ENCODE results near the gene PPP1R12B. TPM values are rescaled to one million over a fixed set of nuclear protein-coding genes. Genes with fewer than 3 reads are reported as not detected.
"Not testable (repeated sequence)": the region's sequence is repeated elsewhere in the genome, so short reads cannot be mapped to it uniquely, and the experiment has no call there.

The PPP1R12B gene
- total RNA-seq, 1 experiment from 2014 or later, result 13.1 TPM

DNA sequence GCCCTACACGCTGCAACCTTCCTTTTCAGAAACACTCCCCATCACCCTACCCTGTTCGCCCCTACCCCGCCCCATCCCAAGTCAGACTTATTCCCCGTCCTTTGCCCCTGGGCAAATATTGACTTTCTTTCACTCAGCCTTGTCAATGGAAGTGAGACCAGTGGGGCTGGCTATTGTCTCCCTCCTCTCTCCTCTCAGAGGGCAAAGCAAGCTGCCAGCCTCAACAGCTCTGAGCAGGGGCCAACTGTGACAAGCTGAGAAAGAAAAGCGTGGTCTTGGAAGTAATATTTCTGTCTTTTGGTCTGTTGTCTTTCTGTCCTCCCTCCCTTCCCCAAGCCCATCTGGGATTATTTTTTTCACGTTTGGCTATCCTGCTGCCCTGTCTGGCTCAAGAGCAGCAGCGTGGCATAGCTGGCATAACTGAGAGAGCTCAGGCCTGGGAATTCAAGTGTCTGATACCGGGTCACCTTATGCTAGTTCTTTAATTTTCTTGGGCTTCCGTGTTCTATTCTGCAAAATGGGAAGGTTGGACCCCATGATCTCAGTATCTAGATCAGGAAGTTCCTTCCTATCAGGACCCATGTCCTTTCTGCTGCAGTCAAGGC is 290.3 kb downstream of the PPP1R12B start:
- intact Hi-C loops (cut with micrococcal nuclease; ENCODE audit: unreplicated experiment), result loop anchor here (2.0 kb wide), 1 partner anchor 68 kb away; no protein-coding TSS in a partner anchor
- POLR2A ChIA-PET; in situ Hi-C loops (cut with HindIII; ENCODE audit: low pct_unique_long_range_greater_than_20kb, low sequenced_read_pairs); ATAC-seq; H3K4me1 ChIP-seq (ENCODE audit: control insufficient read depth, insufficient read depth, low read length); H3K36me3 ChIP-seq (ENCODE audit: control insufficient read depth, insufficient read depth, low read length); H3K9me3 ChIP-seq (ENCODE audit: control insufficient read depth, insufficient read depth, low read depth, low read length); H3K27ac ChIP-seq (ENCODE audit: low read length); H3K4me3 ChIP-seq (ENCODE audit: low read depth in 2 of 2, low read length in 2 of 2); CTCF ChIA-PET; H3K27me3 ChIP-seq (ENCODE audit: control insufficient read depth, insufficient read depth, low read length); DNase-seq (ENCODE audit: low read depth, low spot score); BruUV-seq (replicated peaks): not testable (repeated sequence)

DNA sequence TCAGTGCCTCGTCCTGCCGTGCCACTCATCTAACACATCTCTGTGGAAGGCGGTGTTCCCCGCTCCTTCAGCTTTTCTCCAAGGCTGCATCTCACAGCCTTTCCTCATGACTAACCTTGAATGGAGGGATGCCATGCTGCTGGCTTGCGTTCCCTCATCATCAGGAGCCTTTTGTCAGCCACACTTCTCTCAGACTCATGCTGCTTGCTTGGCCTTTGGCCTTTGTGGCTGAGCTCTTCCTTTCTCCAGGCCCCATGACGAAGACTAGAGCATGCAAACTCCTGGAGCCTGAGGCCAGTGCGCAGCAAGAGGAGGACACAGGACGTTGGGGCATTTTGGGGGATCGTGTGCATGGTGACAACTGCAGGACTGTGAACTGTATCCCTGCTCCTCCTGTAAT is 291.0 kb downstream of the PPP1R12B start:
- Histone ChIP-seq H3K27me3 (ENCODE audit: control insufficient read depth, insufficient read depth, low read length) (peaks cover 3% of the 10 kb centered on the region; the same call in 1 of the 2 replicates), H3K4me1 (ENCODE audit: control insufficient read depth, insufficient read depth, low read length) (0 out of 2 replicates have a peak, but pooled peaks cover 6% of the 10 kb centered on the region), H3K9me3 (ENCODE audit: control insufficient read depth, insufficient read depth, low read depth, low read length) (no peaks in the 10 kb centered on the region), H3K4me3 (ENCODE audit: low read depth in 2 of 2, low read length in 2 of 2) (no peak overlapping the region), H3K36me3 (ENCODE audit: control insufficient read depth, insufficient read depth, low read length) (no peaks in the 10 kb centered on the region), H3K27ac (ENCODE audit: low read length) (no peak overlapping the region)
- in situ Hi-C loops (cut with HindIII; ENCODE audit: low pct_unique_long_range_greater_than_20kb, low sequenced_read_pairs) (no loop called here), intact Hi-C loops (cut with micrococcal nuclease; ENCODE audit: unreplicated experiment) (loop anchor here (2.0 kb wide), 1 partner anchor 67 kb away; no protein-coding TSS in a partner anchor)
- BruUV-seq (replicated peaks), result no TSS peak
- TF ChIP-seq POLR2AphosphoS5 (IDR thresholded peaks at IDR 0.05; ENCODE audit: low read depth, low read length) (no peak), SIN3A (IDR thresholded peaks at IDR 0.05; ENCODE audit: borderline replicate concordance, insufficient read depth, low read depth, low read length) (no peak), CTCF (IDR thresholded peaks at IDR 0.05) (no peak), REST (IDR thresholded peaks at IDR 0.05; ENCODE audit: insufficient read depth in 1 of 2, low read depth in 2 of 2, low read length in 1 of 2) (no peak), TCF7L2 (IDR thresholded peaks at IDR 0.05; ENCODE audit: low read depth, low read length) (no peak)
- CTCF ChIA-PET, result no interaction called here
- POLR2A ChIA-PET, result no interaction called here
- DNase-seq (ENCODE audit: low read depth, low spot score) (no peak), ATAC-seq (no peak)

DNA sequence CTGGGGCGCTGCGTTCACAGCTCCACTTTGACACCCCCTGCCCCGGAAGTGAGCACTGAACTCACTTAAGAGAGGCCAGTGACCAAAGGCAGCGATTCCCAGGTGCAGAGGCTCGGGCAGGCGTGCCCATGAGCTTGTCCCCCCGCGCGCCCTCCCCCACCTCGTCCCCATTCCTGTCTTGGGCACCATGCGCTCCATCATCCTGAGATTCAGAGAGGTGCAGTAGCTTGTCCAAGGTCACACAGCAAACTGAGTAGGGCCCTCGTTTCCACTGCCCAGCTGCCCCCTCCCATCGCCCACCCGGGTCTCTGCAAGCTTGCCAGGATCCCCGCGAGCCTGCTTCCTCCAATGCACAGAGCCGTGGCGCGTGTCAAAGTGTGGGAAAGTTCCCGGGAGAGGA is 293.7 kb downstream of the PPP1R12B start:
- CTCF ChIA-PET, result no interaction called here

More for the DNA sequence above, 293.7 kb downstream of the PPP1R12B start:
- TF ChIP-seq CTCF (IDR thresholded peaks at IDR 0.05) (no peak), TCF7L2 (IDR thresholded peaks at IDR 0.05; ENCODE audit: low read depth, low read length) (no peak), REST (IDR thresholded peaks at IDR 0.05; ENCODE audit: insufficient read depth in 1 of 2, low read depth in 2 of 2, low read length in 1 of 2) (no peak), POLR2AphosphoS5 (IDR thresholded peaks at IDR 0.05; ENCODE audit: low read depth, low read length) (no peak), SIN3A (IDR thresholded peaks at IDR 0.05; ENCODE audit: borderline replicate concordance, insufficient read depth, low read depth, low read length) (no peak)
- peaks cover 3% of the 10 kb centered on the region; the same call in 1 of the 2 replicates for H3K27me3 ChIP-seq (ENCODE audit: control insufficient read depth, insufficient read depth, low read length)
- H3K9me3 ChIP-seq (ENCODE audit: control insufficient read depth, insufficient read depth, low read depth, low read length), result no peaks in the 10 kb centered on the region
- no TSS peak for BruUV-seq (replicated peaks)
- no peak overlapping the region for H3K27ac ChIP-seq (ENCODE audit: low read length)
- intact Hi-C loops (cut with micrococcal nuclease; ENCODE audit: unreplicated experiment) (no loop called here), in situ Hi-C loops (cut with HindIII; ENCODE audit: low pct_unique_long_range_greater_than_20kb, low sequenced_read_pairs) (no loop called here)
- H3K4me3 ChIP-seq (ENCODE audit: low read depth in 2 of 2, low read length in 2 of 2), result no peak overlapping the region; a peak in 1 of 4 replicates
- no peaks in the 10 kb centered on the region for H3K36me3 ChIP-seq (ENCODE audit: control insufficient read depth, insufficient read depth, low read length)
- POLR2A ChIA-PET, result no interaction called here
- no peak for DNase-seq (ENCODE audit: low read depth, low spot score)
- no peak for ATAC-seq
- H3K4me1 ChIP-seq (ENCODE audit: control insufficient read depth, insufficient read depth, low read length), result 0 out of 2 replicates have a peak, but pooled peaks cover 7% of the 10 kb centered on the region

Data from Panc1 (cell line).